Loucy (cell line): ENCODE results near the gene EIF3K.
"Not testable (repeated sequence)": the region's sequence is repeated elsewhere in the genome, so short reads cannot be mapped to it uniquely, and the experiment has no call there.

Experiments
- H2AFZ ChIP-seq: fragments of 200-600 bp; sonication (generic); 2 replicates; pipeline ENCODE4 v1.6.0; 2016; ENCODE audit warnings: antibody characterized with exemption, mild to moderate bottlenecking, low read length, moderate library complexity
- H3F3A ChIP-seq: fragments of 200-600 bp; 2 replicates; pipeline ENCODE4 v1.6.0; 2016; ENCODE audit warnings: antibody characterized with exemption, low read depth, mild to moderate bottlenecking
- H3K27me3 ChIP-seq: fragments of 200-600 bp; sonication (generic); 2 replicates; pipeline ENCODE4 v1.6.1; 2014; ENCODE audit warnings: low read length, mild to moderate bottlenecking; ENCODE audit not compliant: insufficient read depth, poor library complexity, severe bottlenecking
- H3K36me3 ChIP-seq: fragments of 200-600 bp; sonication (generic); 2 replicates; pipeline ENCODE4 v1.6.1; 2016; ENCODE audit warnings: low read length; ENCODE audit not compliant: insufficient read depth
- H3K4me1 ChIP-seq: fragments of 200-600 bp; sonication (generic); 2 replicates; pipeline ENCODE4 v1.5.1; 2014; ENCODE audit warnings: low read length, mild to moderate bottlenecking; ENCODE audit not compliant: insufficient read depth, poor library complexity, severe bottlenecking
- H3K4me2 ChIP-seq: fragments of 200-600 bp; sonication (generic); 2 replicates; pipeline ENCODE4 v1.6.0; 2014; ENCODE audit warnings: antibody characterized with exemption, low read length, low read depth, mild to moderate bottlenecking; ENCODE audit not compliant: poor library complexity, severe bottlenecking
- H3K4me3 ChIP-seq: fragments of 200-600 bp; sonication (generic); 2 replicates; pipeline ENCODE4 v1.5.1; 2014; ENCODE audit warnings: low read length, mild to moderate bottlenecking, mixed read lengths; ENCODE audit not compliant: poor library complexity, severe bottlenecking
- H3K79me2 ChIP-seq: fragments of 200-600 bp; sonication (generic); 2 replicates; pipeline ENCODE4 v1.6.1; 2014; ENCODE audit warnings: low read length; ENCODE audit not compliant: insufficient read depth
- H3K9ac ChIP-seq: fragments of 200-600 bp; sonication (generic); 2 replicates; pipeline ENCODE4 v1.6.0; 2014; ENCODE audit warnings: mild to moderate bottlenecking, low read depth, low read length, moderate library complexity; ENCODE audit not compliant: poor library complexity, severe bottlenecking
- H3K9me2 ChIP-seq: fragments of 200-600 bp; sonication (generic); replicated peaks from 2 replicates; pipeline ENCODE4 v1.6.1; 2016; ENCODE audit warnings: low read depth, low read length, mixed read lengths
- H3K9me3 ChIP-seq: fragments of 200-600 bp; sonication (generic); 2 replicates; pipeline ENCODE4 v1.6.1; 2014; ENCODE audit warnings: mild to moderate bottlenecking, antibody characterized with exemption, low read length, low read depth; ENCODE audit not compliant: insufficient read depth
- H4K20me1 ChIP-seq: fragments of 200-600 bp; sonication (generic); 2 replicates; pipeline ENCODE4 v1.6.0; 2014; ENCODE audit warnings: antibody characterized with exemption, low read length, mild to moderate bottlenecking; ENCODE audit not compliant: insufficient read depth, poor library complexity, severe bottlenecking
- EZH2phosphoT487 ChIP-seq: fragments of 200-600 bp; IDR thresholded peaks from 2 replicates; pipeline ENCODE4 v1.6.1; 2018; ENCODE audit warnings: antibody characterized with exemption, mild to moderate bottlenecking, moderate library complexity, borderline replicate concordance
- TF ChIP-seq, protein P1 (sequence below): fragments of 200-600 bp; sonication (generic); conservative IDR thresholded peaks from 2 replicates; pipeline ENCODE4 v1.5.1; 2014; ENCODE audit warnings: mild to moderate bottlenecking, antibody characterized with exemption, low read length

EIF3K gene

DNA sequence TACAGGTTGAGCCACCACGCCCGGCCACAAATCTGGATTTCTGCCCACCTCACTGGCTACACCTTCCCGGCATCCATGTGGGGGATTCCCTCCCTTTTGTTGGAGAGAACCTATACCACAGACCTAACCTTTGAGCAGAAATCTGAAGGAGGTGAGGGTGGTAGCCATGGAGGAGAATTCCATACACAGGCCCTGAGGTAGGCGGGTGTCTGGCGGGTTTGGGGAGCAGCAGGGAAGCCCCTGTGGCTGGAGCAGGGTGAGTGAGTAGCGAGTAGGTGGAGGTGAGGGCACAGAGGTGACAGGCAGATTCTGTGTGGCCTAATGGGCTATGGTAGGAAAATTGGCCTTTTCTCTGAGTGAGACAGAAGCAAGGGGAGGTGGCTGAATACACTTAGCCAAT, 10.6 kb downstream of the EIF3K start:
- Histone ChIP-seq H3K9ac (no peak overlapping the region), H3K4me1 (no peaks in the 10 kb centered on the region), H3K27me3 (no peaks in the 10 kb centered on the region), H3K4me3 (no peak overlapping the region), H2AFZ (no peak overlapping the region), H4K20me1 (no peaks in the 10 kb centered on the region), H3K79me2 (no peaks in the 10 kb centered on the region), H3K4me2 (no peak overlapping the region), H3K36me3 (peaks cover 25% of the 10 kb centered on the region; the same call in 1 of the 2 replicates), H3K9me2 (no peaks in the 10 kb centered on the region), H3K9me3 (no peaks in the 10 kb centered on the region), H3F3A (no peaks in the 10 kb centered on the region)
- TF ChIP-seq, protein P1, sequence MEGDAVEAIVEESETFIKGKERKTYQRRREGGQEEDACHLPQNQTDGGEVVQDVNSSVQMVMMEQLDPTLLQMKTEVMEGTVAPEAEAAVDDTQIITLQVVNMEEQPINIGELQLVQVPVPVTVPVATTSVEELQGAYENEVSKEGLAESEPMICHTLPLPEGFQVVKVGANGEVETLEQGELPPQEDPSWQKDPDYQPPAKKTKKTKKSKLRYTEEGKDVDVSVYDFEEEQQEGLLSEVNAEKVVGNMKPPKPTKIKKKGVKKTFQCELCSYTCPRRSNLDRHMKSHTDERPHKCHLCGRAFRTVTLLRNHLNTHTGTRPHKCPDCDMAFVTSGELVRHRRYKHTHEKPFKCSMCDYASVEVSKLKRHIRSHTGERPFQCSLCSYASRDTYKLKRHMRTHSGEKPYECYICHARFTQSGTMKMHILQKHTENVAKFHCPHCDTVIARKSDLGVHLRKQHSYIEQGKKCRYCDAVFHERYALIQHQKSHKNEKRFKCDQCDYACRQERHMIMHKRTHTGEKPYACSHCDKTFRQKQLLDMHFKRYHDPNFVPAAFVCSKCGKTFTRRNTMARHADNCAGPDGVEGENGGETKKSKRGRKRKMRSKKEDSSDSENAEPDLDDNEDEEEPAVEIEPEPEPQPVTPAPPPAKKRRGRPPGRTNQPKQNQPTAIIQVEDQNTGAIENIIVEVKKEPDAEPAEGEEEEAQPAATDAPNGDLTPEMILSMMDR, result no peak
- TF ChIP-seq EZH2phosphoT487, result no peak

DNA sequence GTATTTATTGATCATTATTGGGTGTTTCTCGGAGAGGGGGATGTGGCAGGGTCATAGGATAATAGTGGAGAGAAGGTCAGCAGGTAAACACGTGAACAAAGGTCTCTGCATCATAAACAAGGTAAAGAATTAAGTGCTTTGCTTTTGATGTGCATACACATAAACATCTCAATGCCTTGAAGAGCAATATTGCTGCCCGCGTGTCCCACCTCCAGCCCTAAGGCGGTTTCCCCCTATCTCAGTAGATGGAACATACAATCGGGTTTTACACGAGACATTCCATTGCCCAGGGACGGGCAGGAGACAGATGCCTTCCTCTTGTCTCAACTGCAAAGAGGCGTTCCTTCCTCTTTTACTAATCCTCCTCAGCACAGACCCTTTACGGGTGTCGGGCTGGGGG, 12.3 kb downstream of the EIF3K start:
- H3K9me2 ChIP-seq, H3K4me2 ChIP-seq, H3K27me3 ChIP-seq, H4K20me1 ChIP-seq, H3F3A ChIP-seq, H3K9ac ChIP-seq, H3K4me1 ChIP-seq, H3K9me3 ChIP-seq, H3K79me2 ChIP-seq, H2AFZ ChIP-seq, H3K4me3 ChIP-seq: not testable (repeated sequence)
- H3K36me3 ChIP-seq, result peaks cover 18% of the 10 kb centered on the region; the same call in 1 of the 2 replicates

GRCh38 chr19:38631811-38632475, 13.0 kb downstream of the EIF3K start:
- not testable (repeated sequence) for H4K20me1 ChIP-seq, H3K27me3 ChIP-seq, H3K9me3 ChIP-seq, H3K4me1 ChIP-seq, H3K9me2 ChIP-seq, H3K4me3 ChIP-seq, H2AFZ ChIP-seq, H3K9ac ChIP-seq, H3F3A ChIP-seq, H3K4me2 ChIP-seq, H3K79me2 ChIP-seq
- H3K36me3 ChIP-seq, result peaks cover 16% of the 10 kb centered on the region; the same call in 1 of the 2 replicates

GRCh38 chr19:38632476-38633213, 13.7 kb downstream of the EIF3K start:
- Histone ChIP-seq H3K36me3 (peaks cover 16% of the 10 kb centered on the region; the same call in 1 of the 2 replicates), H3K4me3 (no peak overlapping the region), H3K4me1 (peaks cover 4% of the 10 kb centered on the region), H2AFZ (no peak overlapping the region), H3K4me2 (no peak overlapping the region), H3F3A (no peaks in the 10 kb centered on the region), H3K79me2 (no peaks in the 10 kb centered on the region), H3K27me3 (no peaks in the 10 kb centered on the region), H3K9me2 (no peaks in the 10 kb centered on the region), H3K9ac (no peak overlapping the region), H4K20me1 (no peaks in the 10 kb centered on the region), H3K9me3 (no peaks in the 10 kb centered on the region)
- TF ChIP-seq, protein P1, result no peak
- no peak for TF ChIP-seq EZH2phosphoT487
